Activated T-helper 1 cell treated with anti-CD3 and anti-CD28 coated beads, Interleukin-12 subunit alpha, Interleukin-12 subunit beta, Interleukin-2, Interleukin-4 antibody, amounts not matched to agents 30 ng/mL and 10 ng/mL and 1 ng/mL, durations not matched to agents 14 hours and 24 hours and 36 hours (primary cell): Measurements from ENCODE around the gene NPR3. TPM values are rescaled to one million over a fixed set of nuclear protein-coding genes. Genes with fewer than 3 reads are reported as not detected.

Experiments
- DNase-seq: peaks from one replicate; pipeline ENCODE4 v3.0.0; 2021; ENCODE audit warnings: low spot score
- H3K27ac Mint-ChIP-seq: one replicate; pipeline ENCODE4 v1.8.0; 2021; ENCODE audit warnings: mild to moderate bottlenecking, mixed read lengths
- H3K27me3 Mint-ChIP-seq: one replicate; pipeline ENCODE4 v1.8.0; 2022; ENCODE audit warnings: mild to moderate bottlenecking, moderate library complexity, mixed read lengths; ENCODE audit not compliant: insufficient read depth
- H3K36me3 Mint-ChIP-seq: one replicate; pipeline ENCODE4 v1.8.0; 2021; ENCODE audit warnings: low read depth, mixed read lengths
- H3K4me1 Mint-ChIP-seq: one replicate; pipeline ENCODE4 v1.8.0; 2021; ENCODE audit warnings: low read depth, mixed read lengths
- H3K4me3 Mint-ChIP-seq: one replicate; pipeline ENCODE4 v1.8.0; 2021; ENCODE audit warnings: mild to moderate bottlenecking, moderate library complexity, mixed read lengths
- H3K9me3 Mint-ChIP-seq: one replicate; pipeline ENCODE4 v1.8.0; 2021; ENCODE audit warnings: mixed read lengths
- intact Hi-C: fragments of 100-400 bp; cut with micrococcal nuclease; formaldehyde crosslinking; loops from one replicate; pipeline ENCODE4 v1.15.1; 2024
- total RNA-seq: library from RNA; stranded (reverse); gene quantifications from 2 replicates; pipeline ENCODE4 v1.2.3, GENCODE V29; 2022

The NPR3 gene
- total RNA-seq, 1 donor from 2014 or later: not detected

- H3K4me3 Mint-ChIP-seq: no peak overlapping the region
- no peak for DNase-seq
- H3K4me1 Mint-ChIP-seq: no peaks in the 10 kb centered on the region
- peaks cover 6% of the 10 kb centered on the region for H3K9me3 Mint-ChIP-seq
- peaks cover 1% of the 10 kb centered on the region for H3K27me3 Mint-ChIP-seq
- H3K36me3 Mint-ChIP-seq: no peaks in the 10 kb centered on the region
- intact Hi-C loops: no loop called here
- no peak overlapping the region for H3K27ac Mint-ChIP-seq
These were observed 95.0 kb downstream of the NPR3 start for GRCh38 chr5:32805971-32806638.

DNA sequence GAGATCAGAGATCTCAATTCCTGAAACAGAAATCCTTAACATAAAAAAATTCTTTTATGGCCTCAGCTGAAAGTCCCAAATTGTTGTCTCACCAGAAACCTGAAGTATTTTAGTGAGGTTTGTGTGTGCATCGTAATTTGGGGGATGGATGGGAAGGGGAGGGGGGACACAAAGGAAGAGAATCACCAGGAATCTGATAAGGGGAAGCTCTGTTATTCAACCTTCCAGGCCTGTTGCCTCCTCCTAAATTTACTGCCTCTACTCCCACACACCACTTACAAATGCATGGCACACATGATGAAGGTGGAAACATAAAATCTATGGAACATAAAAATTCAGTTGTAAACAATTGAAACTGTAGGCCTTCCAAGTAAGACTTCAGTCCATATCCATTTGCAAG, 97.7 kb downstream of the NPR3 start:
- H3K9me3 Mint-ChIP-seq: no peaks in the 10 kb centered on the region
- no peak overlapping the region for H3K4me3 Mint-ChIP-seq
- no peak for DNase-seq
- H3K27ac Mint-ChIP-seq: no peak overlapping the region
- no peaks in the 10 kb centered on the region for H3K4me1 Mint-ChIP-seq
- no peaks in the 10 kb centered on the region for H3K27me3 Mint-ChIP-seq
- H3K36me3 Mint-ChIP-seq: no peaks in the 10 kb centered on the region
- intact Hi-C loops: no loop called here

DNA sequence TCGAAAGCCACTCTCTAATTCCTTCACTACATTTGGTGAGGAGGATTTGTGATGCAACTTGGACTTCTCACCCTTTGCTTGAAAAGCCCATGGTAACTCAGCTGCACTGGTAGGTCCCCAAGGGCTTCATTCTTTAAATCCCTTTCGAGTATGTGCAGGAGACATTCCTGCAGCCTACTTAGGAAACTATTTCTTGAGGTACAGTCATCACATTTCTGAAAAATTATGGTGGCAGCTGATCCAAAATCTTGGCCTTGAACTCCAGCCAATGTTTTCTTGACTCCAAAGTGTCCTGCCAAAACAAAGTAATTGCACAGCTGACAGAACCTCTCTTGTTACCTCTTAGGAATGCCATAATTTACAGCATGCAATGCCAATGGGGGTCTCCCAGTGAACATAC, 99.7 kb downstream of the NPR3 start:
- H3K4me3 Mint-ChIP-seq: no peak overlapping the region
- H3K36me3 Mint-ChIP-seq: no peaks in the 10 kb centered on the region
- no peak for DNase-seq
- no peaks in the 10 kb centered on the region for H3K9me3 Mint-ChIP-seq
- H3K27me3 Mint-ChIP-seq: no peaks in the 10 kb centered on the region
- no peaks in the 10 kb centered on the region for H3K4me1 Mint-ChIP-seq
- no peak overlapping the region for H3K27ac Mint-ChIP-seq
- intact Hi-C loops: no loop called here

DNA sequence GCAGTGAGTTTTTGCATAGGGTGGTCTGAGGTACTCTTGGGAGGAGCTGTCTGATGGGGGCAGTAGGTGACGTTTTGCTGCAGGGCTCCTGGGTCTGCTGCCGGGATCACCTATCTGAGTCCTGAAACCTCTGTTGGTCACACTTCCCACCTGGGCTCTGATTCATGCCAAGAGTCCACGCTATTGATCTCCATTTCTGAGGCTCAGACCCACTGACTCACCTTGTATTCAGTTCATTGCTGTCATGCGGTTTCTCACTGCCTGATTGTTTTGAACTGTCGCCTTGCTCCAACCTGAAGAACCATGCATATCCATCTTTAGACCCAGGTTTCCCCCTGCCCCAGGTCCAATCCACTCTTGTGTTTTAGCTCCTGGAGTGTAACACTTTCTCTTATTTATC, 101.3 kb downstream of the NPR3 start:
- intact Hi-C loops: no loop called here
- no peaks in the 10 kb centered on the region for H3K27me3 Mint-ChIP-seq
- no peaks in the 10 kb centered on the region for H3K9me3 Mint-ChIP-seq
- no peak for DNase-seq
- H3K27ac Mint-ChIP-seq: no peak overlapping the region
- no peak overlapping the region for H3K4me3 Mint-ChIP-seq
- H3K36me3 Mint-ChIP-seq: no peaks in the 10 kb centered on the region
- no peaks in the 10 kb centered on the region for H3K4me1 Mint-ChIP-seq

- H3K27ac Mint-ChIP-seq: no peak overlapping the region
- no peaks in the 10 kb centered on the region for H3K4me1 Mint-ChIP-seq
- H3K27me3 Mint-ChIP-seq: no peaks in the 10 kb centered on the region
- no peaks in the 10 kb centered on the region for H3K36me3 Mint-ChIP-seq
- intact Hi-C loops: no loop called here
- DNase-seq: no peak
- H3K9me3 Mint-ChIP-seq: no peaks in the 10 kb centered on the region
- H3K4me3 Mint-ChIP-seq: no peak overlapping the region
These were observed 103.0 kb downstream of the NPR3 start for GRCh38 chr5:32814141-32814540.

DNA sequence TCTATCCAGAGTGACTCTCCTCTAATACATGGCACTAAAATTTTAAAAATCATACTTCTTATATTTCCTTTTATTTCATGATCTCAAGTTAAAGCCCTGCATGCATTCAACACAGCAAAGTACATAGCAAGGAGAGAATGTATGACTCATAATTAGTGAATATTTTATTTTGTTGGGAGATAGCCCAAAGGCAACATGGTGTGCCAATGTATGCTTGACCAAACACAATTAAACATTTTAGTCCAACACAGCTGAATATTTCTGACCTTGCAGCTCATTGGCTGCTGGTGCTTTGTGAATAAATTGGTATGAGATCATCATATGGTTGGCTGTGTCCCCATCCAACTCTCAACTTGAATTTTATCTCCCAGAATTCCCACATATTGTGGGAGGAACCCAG, 103.5 kb downstream of the NPR3 start:
- no peak overlapping the region for H3K27ac Mint-ChIP-seq
- H3K4me3 Mint-ChIP-seq: no peak overlapping the region
- H3K36me3 Mint-ChIP-seq: no peaks in the 10 kb centered on the region
- H3K9me3 Mint-ChIP-seq: no peaks in the 10 kb centered on the region
- no peaks in the 10 kb centered on the region for H3K27me3 Mint-ChIP-seq
- no peak for DNase-seq
- H3K4me1 Mint-ChIP-seq: no peaks in the 10 kb centered on the region
- intact Hi-C loops: no loop called here

DNA sequence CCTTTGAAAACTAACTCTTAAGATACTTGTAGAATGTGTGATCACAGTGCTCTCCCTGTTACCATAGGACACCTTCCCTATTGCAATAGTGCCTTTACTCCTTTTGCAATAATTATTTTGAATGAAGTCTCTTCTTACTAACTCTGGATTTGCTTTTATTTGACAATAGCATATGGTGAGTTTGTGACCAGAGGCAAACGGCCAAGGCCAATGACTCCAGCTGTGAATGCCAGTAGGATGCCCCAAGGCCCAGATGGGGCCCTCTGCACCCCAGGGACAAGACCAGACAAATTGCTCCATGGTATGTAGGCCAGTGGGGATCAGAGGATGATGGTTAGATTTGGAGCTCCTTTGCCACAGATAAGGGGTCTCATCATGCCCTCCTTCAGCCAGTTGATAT, 116.9 kb downstream of the NPR3 start:
- intact Hi-C loops: no loop called here
- no peak overlapping the region for H3K27ac Mint-ChIP-seq
- H3K4me1 Mint-ChIP-seq: no peaks in the 10 kb centered on the region
- no peak overlapping the region for H3K4me3 Mint-ChIP-seq
- H3K27me3 Mint-ChIP-seq: peaks cover 2% of the 10 kb centered on the region
- no peak for DNase-seq
- H3K36me3 Mint-ChIP-seq: no peaks in the 10 kb centered on the region
- no peaks in the 10 kb centered on the region for H3K9me3 Mint-ChIP-seq

GRCh38 chr5:32828492-32828891, 117.4 kb downstream of the NPR3 start:
- peaks cover 2% of the 10 kb centered on the region for H3K27me3 Mint-ChIP-seq
- H3K4me3 Mint-ChIP-seq: no peak overlapping the region
- intact Hi-C loops: no loop called here

GRCh38 chr5:32831624-32832023, 120.5 kb downstream of the NPR3 start:
- H3K36me3 Mint-ChIP-seq: no peaks in the 10 kb centered on the region
- H3K4me1 Mint-ChIP-seq: no peaks in the 10 kb centered on the region
- no peak overlapping the region for H3K4me3 Mint-ChIP-seq
- intact Hi-C loops: no loop called here
- H3K9me3 Mint-ChIP-seq: no peaks in the 10 kb centered on the region
- H3K27ac Mint-ChIP-seq: no peak overlapping the region
- peaks cover 2% of the 10 kb centered on the region for H3K27me3 Mint-ChIP-seq
- no peak for DNase-seq

More at GRCh38 chr5:32828492-32828891, 117.4 kb downstream of the NPR3 start:
- Mint-ChIP-seq H3K36me3 (no peaks in the 10 kb centered on the region), H3K27ac (no peak overlapping the region), H3K9me3 (no peaks in the 10 kb centered on the region), H3K4me1 (no peaks in the 10 kb centered on the region)
- DNase-seq: no peak

DNA sequence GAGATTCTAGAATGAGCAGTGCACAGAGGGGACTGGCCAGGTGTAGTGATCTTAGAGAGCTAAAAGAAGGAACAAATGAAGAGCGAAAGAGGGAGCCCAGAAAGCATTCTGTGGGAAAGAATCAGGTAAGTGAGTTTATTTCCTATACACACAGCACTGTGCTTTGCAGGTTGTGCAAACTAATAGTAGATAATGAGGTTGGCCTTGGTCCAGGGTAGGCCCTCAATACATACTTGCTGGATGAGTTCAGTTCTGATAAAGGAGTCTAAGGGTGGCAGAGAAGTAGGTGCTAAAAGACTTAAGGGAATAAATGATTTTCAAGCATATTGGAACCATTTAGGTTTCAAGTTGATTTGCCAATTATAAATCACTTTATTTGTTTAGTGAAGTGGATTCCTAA, 122.0 kb downstream of the NPR3 start:
- DNase-seq: no peak
- Mint-ChIP-seq H3K9me3 (no peaks in the 10 kb centered on the region), H3K4me3 (no peak overlapping the region), H3K36me3 (no peaks in the 10 kb centered on the region), H3K27ac (no peak overlapping the region), H3K27me3 (peaks cover 2% of the 10 kb centered on the region), H3K4me1 (no peaks in the 10 kb centered on the region)
- intact Hi-C loops: no loop called here

GRCh38 chr5:32833663-32834062, 122.5 kb downstream of the NPR3 start:
- H3K4me1 Mint-ChIP-seq: no peaks in the 10 kb centered on the region
- no peak overlapping the region for H3K4me3 Mint-ChIP-seq
- intact Hi-C loops: no loop called here
- DNase-seq: no peak
- H3K9me3 Mint-ChIP-seq: no peaks in the 10 kb centered on the region
- H3K27me3 Mint-ChIP-seq: peaks cover 2% of the 10 kb centered on the region
- no peaks in the 10 kb centered on the region for H3K36me3 Mint-ChIP-seq
- no peak overlapping the region for H3K27ac Mint-ChIP-seq

- H3K36me3 Mint-ChIP-seq: no peaks in the 10 kb centered on the region
- no peak overlapping the region for H3K27ac Mint-ChIP-seq
- H3K4me1 Mint-ChIP-seq: no peaks in the 10 kb centered on the region
- H3K27me3 Mint-ChIP-seq: peaks cover 2% of the 10 kb centered on the region
- DNase-seq: no peak
- intact Hi-C loops: no loop called here
- H3K9me3 Mint-ChIP-seq: no peaks in the 10 kb centered on the region
- no peak overlapping the region for H3K4me3 Mint-ChIP-seq
These were observed 123.1 kb downstream of the NPR3 start for GRCh38 chr5:32834251-32834650.

GRCh38 chr5:32836176-32836575, 125.1 kb downstream of the NPR3 start:
- intact Hi-C loops: no loop called here
- Mint-ChIP-seq H3K9me3 (no peaks in the 10 kb centered on the region), H3K27ac (no peak overlapping the region), H3K27me3 (no peaks in the 10 kb centered on the region), H3K36me3 (no peaks in the 10 kb centered on the region), H3K4me1 (no peaks in the 10 kb centered on the region), H3K4me3 (no peak overlapping the region)
- DNase-seq: no peak

DNA sequence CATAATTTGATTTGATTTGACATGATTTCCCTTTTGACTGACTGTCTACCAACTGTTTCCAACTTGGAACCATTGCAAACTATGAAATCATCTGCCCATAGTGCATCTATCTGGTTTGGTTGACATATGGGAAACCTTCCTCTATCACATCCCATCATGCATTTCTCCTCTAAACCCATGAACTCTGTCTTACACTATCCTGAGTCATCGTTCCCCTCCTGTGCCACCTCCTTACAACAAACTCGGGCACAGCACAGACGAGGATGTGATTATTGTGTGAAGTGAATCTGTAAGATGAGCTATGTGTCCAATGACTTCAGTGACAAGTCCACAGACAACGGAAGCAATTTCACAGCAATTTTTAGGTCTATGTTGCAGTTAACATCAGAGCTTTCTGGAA, 126.1 kb downstream of the NPR3 start:
- no peaks in the 10 kb centered on the region for H3K4me1 Mint-ChIP-seq
- DNase-seq: no peak
- H3K36me3 Mint-ChIP-seq: no peaks in the 10 kb centered on the region
- intact Hi-C loops: no loop called here
- no peak overlapping the region for H3K27ac Mint-ChIP-seq
- no peak overlapping the region for H3K4me3 Mint-ChIP-seq
- no peaks in the 10 kb centered on the region for H3K9me3 Mint-ChIP-seq
- H3K27me3 Mint-ChIP-seq: no peaks in the 10 kb centered on the region
